H9 (cell line): ENCODE measurements around the gene IL31RA. TPM values are rescaled to one million over a fixed set of nuclear protein-coding genes. Genes with fewer than 3 reads are reported as not detected.

Experiments
- DNase-seq: peaks from one replicate; pipeline ENCODE4 v3.0.0-alpha.2; 2017
- H2AFZ ChIP-seq: one replicate; pipeline ENCODE4 v1.6.1; 2013; ENCODE audit warnings: mild to moderate bottlenecking, low read length, control low read depth, moderate library complexity
- H2AK5ac ChIP-seq: 2 replicates; pipeline ENCODE4 v1.6.1; 2013; ENCODE audit warnings: low read length, control low read depth, mixed read lengths; ENCODE audit not compliant: insufficient read length
- H2BK120ac ChIP-seq: one replicate; pipeline ENCODE4 v1.6.1; 2013; ENCODE audit warnings: low read depth, mild to moderate bottlenecking, low read length, control low read depth, inconsistent platforms; ENCODE audit not compliant: poor library complexity, severe bottlenecking
- H2BK12ac ChIP-seq: 2 replicates; pipeline ENCODE4 v1.6.1; 2013; ENCODE audit warnings: low read length, control low read depth, mixed read lengths, low read depth; ENCODE audit not compliant: insufficient read length
- H2BK15ac ChIP-seq: 2 replicates; pipeline ENCODE4 v1.6.1; 2013; ENCODE audit warnings: low read depth, low read length, control low read depth
- H2BK20ac ChIP-seq: one replicate; pipeline ENCODE4 v1.6.1; 2013; ENCODE audit warnings: low read depth, mild to moderate bottlenecking, low read length, control low read depth, inconsistent platforms; ENCODE audit not compliant: poor library complexity, severe bottlenecking
- H2BK5ac ChIP-seq: 2 replicates; pipeline ENCODE4 v1.6.1; 2013; ENCODE audit warnings: low read length, control low read depth, mixed read lengths; ENCODE audit not compliant: insufficient read length
- H3K14ac ChIP-seq: 2 replicates; pipeline ENCODE4 v1.6.1; 2013; ENCODE audit warnings: low read length, control low read depth; ENCODE audit not compliant: insufficient read depth
- H3K18ac ChIP-seq: 2 replicates; pipeline ENCODE4 v1.6.1; 2013; ENCODE audit warnings: low read depth, mild to moderate bottlenecking, mixed read lengths, low read length, control low read depth; ENCODE audit not compliant: insufficient read length
- H3K23ac ChIP-seq: 2 replicates; pipeline ENCODE4 v1.6.1; 2013; ENCODE audit warnings: low read length, control low read depth, mixed read lengths, low read depth; ENCODE audit not compliant: insufficient read length
- H3K23me2 ChIP-seq: 2 replicates; pipeline ENCODE4 v1.6.1; 2013; ENCODE audit warnings: low read depth, mild to moderate bottlenecking, mixed read lengths, low read length, control low read depth; ENCODE audit not compliant: insufficient read length, poor library complexity, severe bottlenecking
- H3K27ac ChIP-seq: 2 replicates; pipeline ENCODE4 v1.5.1; 2013; ENCODE audit warnings: low read length, control low read depth, mixed read lengths, low read depth; ENCODE audit not compliant: insufficient read length
- H3K27me3 ChIP-seq: 2 replicates; pipeline ENCODE4 v1.6.1; 2013; ENCODE audit warnings: low read length, control low read depth, inconsistent platforms; ENCODE audit not compliant: insufficient read depth
- H3K4ac ChIP-seq: 2 replicates; pipeline ENCODE4 v1.6.1; 2013; ENCODE audit warnings: low read depth, mild to moderate bottlenecking, control low read depth, inconsistent platforms, low read length, moderate library complexity
- H3K4me1 ChIP-seq: 2 replicates; pipeline ENCODE4 v1.6.1; 2013; ENCODE audit warnings: low read length, control low read depth, inconsistent platforms; ENCODE audit not compliant: insufficient read depth
- H3K4me2 ChIP-seq: 2 replicates; pipeline ENCODE4 v1.6.1; 2013; ENCODE audit warnings: low read length, control low read depth, mixed read lengths; ENCODE audit not compliant: insufficient read length, insufficient read depth
- H3K56ac ChIP-seq: 2 replicates; pipeline ENCODE4 v1.6.1; 2013; ENCODE audit warnings: low read depth, mild to moderate bottlenecking, mixed read lengths, low read length, control low read depth; ENCODE audit not compliant: insufficient read length
- H3K79me1 ChIP-seq: 2 replicates; pipeline ENCODE4 v1.6.1; 2013; ENCODE audit warnings: low read depth, mild to moderate bottlenecking, moderate library complexity, low read length, control low read depth, inconsistent platforms; ENCODE audit not compliant: insufficient read depth, poor library complexity, severe bottlenecking
- H3K79me2 ChIP-seq: 2 replicates; pipeline ENCODE4 v1.6.1; 2013; ENCODE audit warnings: low read length, control low read depth, inconsistent platforms; ENCODE audit not compliant: insufficient read depth
- H3K9ac ChIP-seq: 2 replicates; pipeline ENCODE4 v1.6.1; 2013; ENCODE audit warnings: low read length, control low read depth, mixed read lengths; ENCODE audit not compliant: insufficient read length; ENCODE audit errors: extremely low read depth
- H3K9me3 ChIP-seq: one replicate; pipeline ENCODE4 v1.6.1; 2013; ENCODE audit warnings: low read depth, low read length, inconsistent platforms; ENCODE audit not compliant: control insufficient read depth
- H3T11ph ChIP-seq: one replicate; pipeline ENCODE4 v1.6.1; 2013; ENCODE audit warnings: mild to moderate bottlenecking, low read length, control low read depth, inconsistent platforms
- H4K20me1 ChIP-seq: one replicate; pipeline ENCODE4 v1.6.1; 2013; ENCODE audit not compliant: control insufficient read depth, insufficient read length, insufficient read depth
- H4K5ac ChIP-seq: 2 replicates; pipeline ENCODE4 v1.6.1; 2013; ENCODE audit warnings: low read depth, mild to moderate bottlenecking, mixed read lengths, low read length, control low read depth; ENCODE audit not compliant: insufficient read length
- H4K8ac ChIP-seq: replicated peaks from 2 replicates; pipeline ENCODE4 v1.6.1; 2013; ENCODE audit warnings: low read length, control low read depth, mixed read lengths, low read depth; ENCODE audit not compliant: insufficient read length
- H4K91ac ChIP-seq: 2 replicates; pipeline ENCODE4 v1.6.1; 2013; ENCODE audit warnings: low read depth, mild to moderate bottlenecking, moderate library complexity, mixed read lengths, low read length, control low read depth; ENCODE audit not compliant: insufficient read length
- H3K27ac Mint-ChIP-seq, 3 experiments: 2 replicates in 2 of 3; 3 replicates in 1 of 3; pipeline ENCODE4 v1.8.0; 2020 to 2021; ENCODE audit warnings: mixed read lengths in 3 of 3, mild to moderate bottlenecking in 1 of 3, moderate library complexity in 1 of 3
- H3K27me3 Mint-ChIP-seq: 2 replicates; pipeline ENCODE4 v1.8.0; 2021; ENCODE audit warnings: low read depth, mild to moderate bottlenecking, moderate library complexity, mixed read lengths
- H3K36me3 Mint-ChIP-seq, 3 experiments: 2 replicates in 2 of 3; 3 replicates in 1 of 3; pipeline ENCODE4 v1.8.0; 2020 to 2021; ENCODE audit warnings: low read depth in 3 of 3, mixed read lengths in 3 of 3; ENCODE audit not compliant: insufficient read depth in 1 of 3
- H3K4me1 Mint-ChIP-seq, 2 experiments: 2 replicates each; pipeline ENCODE4 v1.8.0; 2020; ENCODE audit warnings: mixed read lengths in 2 of 2
- H3K4me3 Mint-ChIP-seq, 2 experiments: 2 replicates in 1 of 2; 3 replicates in 1 of 2; pipeline ENCODE4 v1.8.0; 2020 to 2021; ENCODE audit warnings: mild to moderate bottlenecking in 2 of 2, mixed read lengths in 2 of 2, moderate library complexity in 1 of 2
- H3K9me3 Mint-ChIP-seq, 2 experiments: 2 replicates in 1 of 2; 3 replicates in 1 of 2; pipeline ENCODE4 v1.8.0; 2020; ENCODE audit warnings: mild to moderate bottlenecking in 2 of 2, mixed read lengths in 2 of 2, moderate library complexity in 1 of 2
- WGBS: extraction: QIAGEN DNeasy Blood & Tissue Kit; methylation state at CpG from one replicate; pipeline ENCODE4 v1.1.7; 2013; ENCODE audit warnings: missing lambda C conversion rate, low lambda C conversion rate, mixed read lengths; ENCODE audit not compliant: insufficient read length; ENCODE audit errors: extremely low coverage; 5-methylcytosine and 5-hydroxymethylcytosine counted together
- total RNA-seq: library from RNA; stranded (reverse); gene quantifications from 2 replicates; pipeline ENCODE4 v1.2.1, GENCODE V29; 2021
- TF ChIP-seq, protein P1 (sequence below): fragments of 200-600 bp; sonication (generic); conservative IDR thresholded peaks from 3 replicates; pipeline ENCODE4 v1.8.0; 2021; ENCODE audit warnings: antibody characterized with exemption, mild to moderate bottlenecking

IL31RA gene
- total RNA-seq, 1 experiment from 2014 or later: 0.11 TPM

DNA sequence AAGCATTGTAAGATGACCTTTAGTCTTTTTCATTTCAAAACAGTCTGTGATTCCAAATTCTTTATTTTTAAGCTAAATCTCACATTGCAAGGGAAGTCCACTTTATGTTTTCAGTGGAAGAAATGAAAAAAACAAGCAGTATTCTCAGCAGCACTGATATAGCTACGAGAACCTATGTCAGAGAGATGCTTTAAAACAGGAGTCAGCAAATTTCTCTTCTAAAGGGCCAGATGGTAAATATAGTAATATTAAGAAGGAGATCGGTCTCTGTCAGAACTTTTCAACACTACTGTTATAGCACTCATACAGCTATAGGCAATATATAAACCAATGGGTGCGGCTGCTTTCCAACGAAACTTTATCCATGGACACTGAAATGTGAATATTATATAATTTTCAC lies 18.7 kb downstream of the IL31RA start:
- no peak overlapping the region for H2AFZ ChIP-seq
- Mint-ChIP-seq H3K36me3 (no peaks in the 10 kb centered on the region; a peak in 1 of 7 replicates), H3K9me3 (no peaks in the 10 kb centered on the region; a peak in 1 of 5 replicates), H3K4me3 (no peak overlapping the region), H3K4me1 (no peaks in the 10 kb centered on the region), H3K27ac (no peak overlapping the region), H3K27me3 (no peaks in the 10 kb centered on the region; the same call in 1 of the 2 replicates)
- no peak overlapping the region for H2AK5ac ChIP-seq
- no peak overlapping the region for H2BK5ac ChIP-seq
- H3K9me3 ChIP-seq: no peaks in the 10 kb centered on the region
- no peak overlapping the region for H2BK15ac ChIP-seq
- H4K91ac ChIP-seq: no peak overlapping the region
- no peaks in the 10 kb centered on the region for H3K23me2 ChIP-seq
- no peak overlapping the region for H3K27ac ChIP-seq
- no peak overlapping the region for H2BK20ac ChIP-seq
- no peak overlapping the region for H4K8ac ChIP-seq
- TF ChIP-seq, protein P1, sequence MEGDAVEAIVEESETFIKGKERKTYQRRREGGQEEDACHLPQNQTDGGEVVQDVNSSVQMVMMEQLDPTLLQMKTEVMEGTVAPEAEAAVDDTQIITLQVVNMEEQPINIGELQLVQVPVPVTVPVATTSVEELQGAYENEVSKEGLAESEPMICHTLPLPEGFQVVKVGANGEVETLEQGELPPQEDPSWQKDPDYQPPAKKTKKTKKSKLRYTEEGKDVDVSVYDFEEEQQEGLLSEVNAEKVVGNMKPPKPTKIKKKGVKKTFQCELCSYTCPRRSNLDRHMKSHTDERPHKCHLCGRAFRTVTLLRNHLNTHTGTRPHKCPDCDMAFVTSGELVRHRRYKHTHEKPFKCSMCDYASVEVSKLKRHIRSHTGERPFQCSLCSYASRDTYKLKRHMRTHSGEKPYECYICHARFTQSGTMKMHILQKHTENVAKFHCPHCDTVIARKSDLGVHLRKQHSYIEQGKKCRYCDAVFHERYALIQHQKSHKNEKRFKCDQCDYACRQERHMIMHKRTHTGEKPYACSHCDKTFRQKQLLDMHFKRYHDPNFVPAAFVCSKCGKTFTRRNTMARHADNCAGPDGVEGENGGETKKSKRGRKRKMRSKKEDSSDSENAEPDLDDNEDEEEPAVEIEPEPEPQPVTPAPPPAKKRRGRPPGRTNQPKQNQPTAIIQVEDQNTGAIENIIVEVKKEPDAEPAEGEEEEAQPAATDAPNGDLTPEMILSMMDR: no peak
- no peaks in the 10 kb centered on the region for H3K27me3 ChIP-seq
- H3K4me1 ChIP-seq: no peaks in the 10 kb centered on the region
- H3K4ac ChIP-seq: no peak overlapping the region
- H3K79me1 ChIP-seq: no peaks in the 10 kb centered on the region
- no peak overlapping the region for H3K18ac ChIP-seq
- H4K20me1 ChIP-seq: no peaks in the 10 kb centered on the region
- H3K4me2 ChIP-seq: no peak overlapping the region
- no peak overlapping the region for H2BK120ac ChIP-seq
- no peak overlapping the region for H3K9ac ChIP-seq
- DNase-seq: no peak
- no peak overlapping the region for H3K23ac ChIP-seq
- H3K56ac ChIP-seq: no peak overlapping the region
- no peak overlapping the region for H4K5ac ChIP-seq
- H2BK12ac ChIP-seq: no peak overlapping the region
- no peak overlapping the region for H3K14ac ChIP-seq
- H3T11ph ChIP-seq: no peak overlapping the region
- WGBS: no CpG with 5 or more reads among the region's 4 CpGs
- no peaks in the 10 kb centered on the region for H3K79me2 ChIP-seq
